Right lobe of liver (tissue), 6 donors: ENCODE measurements around the gene PPRC1. TPM values are rescaled to one million over a fixed set of nuclear protein-coding genes. Genes with fewer than 3 reads are reported as not detected.

Experiments
- ATAC-seq, 4 donors: fragments of 200-7000 bp; cut with Tn5 transposase; one replicate each; pipeline ENCODE4 v1.9.1; 2020; ENCODE audit warnings: mild to moderate bottlenecking in 4 of 4, moderate library complexity in 4 of 4
- DNase-seq, 3 donors: peaks; one replicate each; pipeline ENCODE4 v3.0.0-alpha.2; 2020
- H3K27ac ChIP-seq, 3 donors: fragments of 200-600 bp; one replicate each; pipeline ENCODE4 v1.8.0; 2022
- H3K27me3 ChIP-seq, 2 donors: fragments of 200-600 bp; one replicate each; pipeline ENCODE4 v1.8.0; 2022
- H3K36me3 ChIP-seq, 4 donors: fragments of 200-600 bp; sonication (generic) in 1 of 4; one replicate each; pipeline versions ENCODE4 v1.5.1 to v1.8.0; 2017 to 2022; ENCODE audit warnings: control low read depth in 1 of 4
- H3K4me1 ChIP-seq, 4 donors: fragments of 200-600 bp; sonication (generic) in 1 of 4; one replicate each; pipeline versions ENCODE4 v1.5.1 to v1.8.0; 2017 to 2022; ENCODE audit warnings: control low read depth in 1 of 4
- H3K4me3 ChIP-seq, 3 donors: fragments of 200-600 bp; one replicate each; pipeline ENCODE4 v1.8.0; 2022
- H3K9me3 ChIP-seq, 4 donors: fragments of 200-600 bp; sonication (generic) in 1 of 4; one replicate each; pipeline versions ENCODE4 v1.5.1 to v1.8.0; 2017 to 2022; ENCODE audit warnings: control low read depth in 1 of 4
- POLR2A ChIP-seq: fragments of 450-650 bp; IDR thresholded peaks from one replicate; pipeline ENCODE4 v1.6.1; 2017; ENCODE audit warnings: antibody characterized with exemption, mild to moderate bottlenecking
- WGBS: methylation state at CpG from one replicate; pipeline ENCODE4 v1.1.6; 2018; ENCODE audit warnings: low coverage, low lambda C conversion rate; ENCODE audit not compliant: insufficient coverage; ENCODE audit errors: missing lambda C conversion rate; 5-methylcytosine and 5-hydroxymethylcytosine counted together
- intact Hi-C, 2 donors: fragments of 100-400 bp; cut with DNase I; formaldehyde crosslinking; loops; one replicate each; pipeline versions ENCODE4 v1.11.2 to v1.14.1; 2022
- total RNA-seq, 6 experiments: library from RNA; depleted of rRNA in 2 of 6; stranded (reverse); fragments of >200 nt in 2 of 6; fragmentation: NEBNext Ultra II Directional in 3 of 6; extraction: Animal tissue kit (Norgen Biotek cat#: 25700) in 3 of 6; gene quantifications; one replicate each; pipeline versions ENCODE4 v1.1.0 to v1.2.4, GENCODE V29; 2016 to 2023
- TF ChIP-seq, protein P1 (sequence below), 4 donors: fragments of 200-600 bp in 3 of 4; fragments of 450-650 bp in 1 of 4; IDR thresholded peaks; one replicate each; pipeline versions ENCODE4 v1.5.1 to v1.8.0; 2016 to 2022; ENCODE audit warnings: antibody characterized with exemption in 4 of 4, mild to moderate bottlenecking in 2 of 4
- donor health status: DM: no; HTN: yes; CAD: no.
- donor health status: DM: no; HTN: no; CAD: no.
- donor health status: DM: no; HTN: no; CAD: no.
- donor health status: DM: no; HTN: yes; CAD: no.
- donor health status: DM: no; HTN: yes; CAD: no.

Gene PPRC1
- total RNA-seq, 6 experiments from 2014 or later = 7.9 to 18.2 (median 10.3) TPM

DNA sequence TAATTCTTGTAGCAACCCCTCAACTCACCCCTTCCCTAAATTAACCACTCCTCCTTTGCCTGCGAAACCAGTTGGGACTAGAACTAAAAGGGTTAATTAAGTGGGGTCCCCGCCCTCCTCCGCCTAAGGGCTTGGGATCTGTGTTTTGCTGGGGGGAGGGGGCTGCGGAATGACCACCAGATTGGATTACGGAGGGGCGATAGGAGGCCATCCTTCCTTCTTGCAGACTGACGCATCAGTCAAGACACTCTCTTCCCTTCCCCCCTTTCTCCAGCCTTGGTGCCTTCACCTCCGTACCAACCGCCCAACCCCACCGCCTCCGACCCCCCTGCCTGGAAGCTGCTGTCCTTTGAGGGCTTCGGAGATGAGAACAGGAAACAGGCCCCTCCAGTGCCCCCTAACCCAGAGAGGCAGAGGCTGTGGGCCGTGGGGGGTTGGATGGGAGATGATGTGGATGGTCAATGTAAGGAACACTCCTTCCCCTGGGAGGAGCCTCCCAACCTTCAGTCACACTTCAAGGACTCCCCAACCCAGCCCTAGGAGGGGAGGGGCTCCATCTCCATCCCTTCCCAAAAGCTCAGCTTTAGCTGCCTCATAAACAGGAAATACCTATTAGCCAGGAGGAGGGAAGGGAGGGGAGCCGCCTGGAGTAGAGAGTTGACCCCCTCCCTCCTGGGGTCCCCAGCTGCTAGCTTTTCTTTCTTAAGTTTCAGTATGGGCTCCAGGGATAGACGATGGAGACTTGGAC lies 11.7 kb upstream of the PPRC1 start:
- WGBS = 26% methylated on average over 10 of the region's 15 CpGs
- peak in 3 of 4 donors; percentile 2 to 10 (median 4) for ATAC-seq

DNA sequence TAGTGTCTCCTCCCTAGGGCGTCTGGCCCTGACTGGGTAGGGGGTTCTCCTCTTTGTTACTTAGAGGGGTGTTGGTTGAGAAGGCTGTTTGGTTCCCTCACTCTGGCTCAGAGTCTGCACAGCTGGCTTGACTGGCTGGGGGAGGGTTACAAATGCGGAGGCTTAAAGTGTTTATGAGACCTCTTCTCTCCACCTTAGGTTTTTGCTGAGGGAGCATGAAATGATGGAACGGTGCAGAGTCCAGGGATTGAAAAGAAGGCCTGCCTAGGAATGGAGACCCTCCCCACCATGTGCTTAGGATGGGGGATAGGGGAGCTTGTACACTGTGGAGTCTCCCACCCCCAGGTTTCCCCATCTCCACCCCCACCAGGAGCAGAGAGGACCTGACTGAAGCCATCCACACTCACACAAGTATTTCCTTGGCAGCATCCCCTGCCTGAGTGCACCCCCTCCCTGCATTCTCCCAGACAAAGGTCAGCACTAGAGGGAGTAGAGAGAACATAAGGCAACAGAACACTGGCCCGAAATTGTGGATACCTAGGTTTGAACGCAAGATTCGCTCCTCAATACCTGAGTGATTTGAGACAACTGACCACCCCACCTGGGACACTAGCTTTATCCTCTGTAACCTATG lies 11.0 kb upstream of the PPRC1 start:
- H3K4me1 ChIP-seq = peaks cover 0 to 21% (median 11%) of the 10 kb centered on the region in 4 donors
- H3K36me3 ChIP-seq = no peaks in the 10 kb centered on the region
- ATAC-seq = no peak
- intact Hi-C loops = no loop called here
- peak overlapping the region in 2 of 3 donors; percentile 81 to 93 for H3K27ac ChIP-seq
- H3K27me3 ChIP-seq = no peaks in the 10 kb centered on the region
- peak overlapping the region in 1 of 3 donors; percentile 71 for H3K4me3 ChIP-seq
- TF ChIP-seq, protein P1, sequence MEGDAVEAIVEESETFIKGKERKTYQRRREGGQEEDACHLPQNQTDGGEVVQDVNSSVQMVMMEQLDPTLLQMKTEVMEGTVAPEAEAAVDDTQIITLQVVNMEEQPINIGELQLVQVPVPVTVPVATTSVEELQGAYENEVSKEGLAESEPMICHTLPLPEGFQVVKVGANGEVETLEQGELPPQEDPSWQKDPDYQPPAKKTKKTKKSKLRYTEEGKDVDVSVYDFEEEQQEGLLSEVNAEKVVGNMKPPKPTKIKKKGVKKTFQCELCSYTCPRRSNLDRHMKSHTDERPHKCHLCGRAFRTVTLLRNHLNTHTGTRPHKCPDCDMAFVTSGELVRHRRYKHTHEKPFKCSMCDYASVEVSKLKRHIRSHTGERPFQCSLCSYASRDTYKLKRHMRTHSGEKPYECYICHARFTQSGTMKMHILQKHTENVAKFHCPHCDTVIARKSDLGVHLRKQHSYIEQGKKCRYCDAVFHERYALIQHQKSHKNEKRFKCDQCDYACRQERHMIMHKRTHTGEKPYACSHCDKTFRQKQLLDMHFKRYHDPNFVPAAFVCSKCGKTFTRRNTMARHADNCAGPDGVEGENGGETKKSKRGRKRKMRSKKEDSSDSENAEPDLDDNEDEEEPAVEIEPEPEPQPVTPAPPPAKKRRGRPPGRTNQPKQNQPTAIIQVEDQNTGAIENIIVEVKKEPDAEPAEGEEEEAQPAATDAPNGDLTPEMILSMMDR (IDR thresholded peaks at IDR 0.05) = no peak
- no peak for TF ChIP-seq POLR2A
- 54% methylated on average over 3 of the region's 6 CpGs for WGBS
- no peak for DNase-seq
- no peaks in the 10 kb centered on the region for H3K9me3 ChIP-seq

More for the DNA sequence above, 11.7 kb upstream of the PPRC1 start:
- Histone ChIP-seq H3K27me3 (no peaks in the 10 kb centered on the region), H3K9me3 (no peaks in the 10 kb centered on the region), H3K27ac (peak overlapping the region; percentile 80 to 93 (median 81)), H3K4me3 (peak overlapping the region; percentile 50 to 74 (median 71)), H3K36me3 (no peaks in the 10 kb centered on the region), H3K4me1 (peaks cover 0 to 28% (median 12%) of the 10 kb centered on the region in 4 donors)
- no peak for TF ChIP-seq POLR2A
- TF ChIP-seq, protein P1 (IDR thresholded peaks at IDR 0.05) = no peak
- peak; percentile 38 to 63 (median 54) for DNase-seq
- intact Hi-C loops = no loop called here

DNA sequence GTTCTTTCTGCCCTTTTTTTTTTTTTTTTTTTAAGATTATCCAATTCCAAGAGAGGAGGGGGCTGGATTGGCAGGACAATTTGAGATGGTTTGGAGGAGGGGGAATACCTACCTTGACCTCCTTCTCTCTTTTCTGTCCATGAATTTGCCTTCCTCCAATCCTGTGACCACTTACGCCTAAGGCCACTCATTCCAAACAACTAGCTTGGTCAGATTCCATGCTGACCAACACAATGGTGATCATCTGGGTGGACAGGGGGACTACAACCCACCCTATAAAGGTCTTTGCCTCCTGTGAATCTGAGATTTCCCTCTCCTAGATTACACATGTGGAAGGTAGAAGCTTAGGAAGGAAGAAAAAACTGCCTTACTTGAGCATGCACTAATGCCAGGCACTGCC lies 10.4 kb upstream of the PPRC1 start:
- DNase-seq (no peak), ATAC-seq (no peak)
- H3K36me3 ChIP-seq = no peaks in the 10 kb centered on the region
- H3K27me3 ChIP-seq = no peaks in the 10 kb centered on the region
- peaks cover 0 to 15% (median 8%) of the 10 kb centered on the region in 4 donors for H3K4me1 ChIP-seq
- no peak overlapping the region for H3K27ac ChIP-seq
- no peak overlapping the region for H3K4me3 ChIP-seq
- no peak for TF ChIP-seq POLR2A
- TF ChIP-seq, protein P1 (IDR thresholded peaks at IDR 0.05) = no peak
- intact Hi-C loops = no loop called here
- 100% methylated on average over 1 of the region's 1 CpG for WGBS
- no peaks in the 10 kb centered on the region for H3K9me3 ChIP-seq

DNA sequence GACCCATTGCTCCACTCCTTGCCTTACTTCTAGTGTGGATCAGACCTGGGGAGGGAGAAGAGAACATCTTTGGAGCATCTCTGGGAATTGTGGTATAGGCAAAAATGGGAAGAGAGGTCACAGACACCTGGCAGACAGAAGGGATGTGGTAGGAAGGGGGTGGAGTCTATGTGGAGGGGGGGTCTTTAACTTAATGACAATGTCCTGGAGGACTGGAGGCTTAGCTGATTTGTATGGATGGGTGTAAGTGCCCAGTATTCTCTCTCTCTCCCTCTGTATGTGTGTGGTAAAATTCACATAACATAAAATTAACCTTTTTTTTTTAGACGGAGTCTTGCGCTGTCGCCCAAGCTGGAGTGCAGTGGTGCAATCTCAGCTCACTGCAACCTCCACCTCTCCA lies 9.6 kb upstream of the PPRC1 start:
- Histone ChIP-seq H3K27me3 (no peaks in the 10 kb centered on the region), H3K9me3 (no peaks in the 10 kb centered on the region), H3K36me3 (no peaks in the 10 kb centered on the region), H3K4me1 (peaks cover 0 to 7% (median 2%) of the 10 kb centered on the region in 4 donors), H3K27ac (no peak overlapping the region), H3K4me3 (no peak overlapping the region)
- DNase-seq (no peak), ATAC-seq (no peak)
- 100% methylated on average over 1 of the region's 3 CpGs for WGBS
- TF ChIP-seq, protein P1 (IDR thresholded peaks at IDR 0.05) = no peak
- no peak for TF ChIP-seq POLR2A
- intact Hi-C loops = no loop called here
